Natural killer cell treated with Interleukin-12 subunit alpha and Interleukin-12 subunit beta and Interleukin-15 and Interleukin-18, amount 100 ng/mL, for 72 hours (primary cell): Measurements from ENCODE around the gene TLCD3A. TPM values are rescaled to one million over a fixed set of nuclear protein-coding genes. Genes with fewer than 3 reads are reported as not detected.
A peak's percentile ranks its signal among the peaks of the same experiment; 100 is the strongest.

Experiments used
- ATAC-seq, 2 donors: fragments of 150-1000 bp; cut with Tn5 transposase in 1 of 2; sonication (Bioruptor Pico), chemical (Tn5 transposase) in 1 of 2; 2 replicates each; pipeline ENCODE4 v1.10.0; 2021
- DNase-seq: peaks from one replicate; pipeline ENCODE4 v3.0.0; 2022; ENCODE audit warnings: low spot score
- H3K27ac Mint-ChIP-seq, 2 donors: 1 replicate in 1 of 2; 2 replicates in 1 of 2; pipeline ENCODE4 v1.8.0; 2022; ENCODE audit warnings: mixed read lengths in 2 of 2, mild to moderate bottlenecking in 1 of 2, moderate library complexity in 1 of 2
- H3K27me3 Mint-ChIP-seq, 2 donors: 1 replicate in 1 of 2; 2 replicates in 1 of 2; pipeline ENCODE4 v1.8.0; 2022; ENCODE audit warnings: mixed read lengths in 2 of 2
- H3K36me3 Mint-ChIP-seq: one replicate; pipeline ENCODE4 v1.8.0; 2022; ENCODE audit warnings: mixed read lengths
- H3K4me1 Mint-ChIP-seq, 2 donors: 1 replicate in 1 of 2; 2 replicates in 1 of 2; pipeline ENCODE4 v1.8.0; 2022; ENCODE audit warnings: low read depth in 2 of 2, mixed read lengths in 2 of 2, mild to moderate bottlenecking in 1 of 2
- H3K4me3 Mint-ChIP-seq: one replicate; pipeline ENCODE4 v1.8.0; 2022; ENCODE audit warnings: mixed read lengths
- H3K9me3 Mint-ChIP-seq: 2 replicates; pipeline ENCODE4 v1.8.0; 2022; ENCODE audit warnings: mixed read lengths
- total RNA-seq, 2 donors: library from RNA; stranded (reverse); gene quantifications; one replicate each; pipeline ENCODE4 v1.2.3, GENCODE V29; 2022

The TLCD3A gene
- total RNA-seq, 2 donors from 2014 or later: 15.5 to 17.8 TPM

DNA sequence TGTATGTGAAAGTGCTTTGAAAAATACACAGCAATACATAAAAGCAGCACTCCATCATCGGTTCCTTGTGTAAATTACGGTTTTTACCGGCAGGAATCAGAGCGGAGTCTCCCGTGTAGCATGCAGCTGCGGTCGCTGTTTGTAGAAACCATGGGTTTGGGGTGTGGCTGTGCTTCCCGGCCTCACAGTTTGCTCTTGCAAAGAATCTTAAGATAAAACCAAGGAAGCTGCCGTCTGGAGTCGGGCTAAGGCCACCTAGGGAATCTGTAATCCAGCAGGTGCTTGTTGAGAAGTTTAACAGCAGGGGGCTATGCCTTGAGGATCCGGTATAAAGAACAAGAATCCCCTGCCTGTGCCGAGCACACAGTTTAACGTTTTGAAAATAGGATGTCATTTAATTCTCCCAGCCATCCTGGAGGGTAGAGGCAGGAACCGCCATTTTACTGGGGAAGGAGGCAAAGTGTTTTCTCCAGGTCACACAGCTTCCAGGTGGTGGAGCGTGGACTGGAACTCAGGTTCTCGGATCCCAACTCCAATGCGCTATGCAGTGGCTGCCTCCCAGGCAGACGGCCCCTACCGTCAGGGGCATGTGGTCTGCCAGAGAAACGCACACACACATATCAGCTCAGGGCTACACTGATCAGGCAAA is 6.0 kb upstream of the TLCD3A start:
- H3K4me3 Mint-ChIP-seq: no peak overlapping the region
- H3K4me1 Mint-ChIP-seq: no peaks in the 10 kb centered on the region
- H3K27me3 Mint-ChIP-seq: peaks cover 0 to 4% of the 10 kb centered on the region in 2 donors
- no peak overlapping the region for H3K27ac Mint-ChIP-seq
- DNase-seq (peak; percentile 46), ATAC-seq (no peak)
- H3K36me3 Mint-ChIP-seq: no peaks in the 10 kb centered on the region
- H3K9me3 Mint-ChIP-seq: no peaks in the 10 kb centered on the region

DNA sequence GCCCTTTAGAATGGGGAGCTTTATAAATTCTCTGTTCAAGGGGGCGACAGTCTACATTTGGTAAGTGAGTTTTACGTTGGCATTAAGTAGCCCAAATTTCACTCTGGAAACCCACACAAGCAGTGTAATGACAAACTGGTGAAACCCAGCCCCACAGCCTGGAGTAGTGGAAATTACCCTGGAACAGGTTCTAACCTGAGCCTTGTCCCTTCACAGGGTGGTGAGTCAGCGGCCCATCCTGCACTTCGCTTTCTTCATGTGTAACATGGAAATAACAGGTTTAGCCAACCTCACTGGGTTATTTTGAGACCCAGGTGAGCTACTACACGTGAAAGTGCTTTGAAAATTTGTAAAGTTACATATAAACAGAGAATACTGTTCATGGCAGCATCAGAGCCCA is 3.5 kb upstream of the TLCD3A start:
- peaks cover 9 to 10% of the 10 kb centered on the region in 2 donors for H3K4me1 Mint-ChIP-seq
- peaks cover 0 to 4% of the 10 kb centered on the region in 2 donors for H3K27me3 Mint-ChIP-seq
- no peak overlapping the region for H3K4me3 Mint-ChIP-seq
- no peak overlapping the region for H3K27ac Mint-ChIP-seq
- H3K9me3 Mint-ChIP-seq: no peaks in the 10 kb centered on the region
- ATAC-seq (no peak), DNase-seq (no peak)
- H3K36me3 Mint-ChIP-seq: no peaks in the 10 kb centered on the region

DNA sequence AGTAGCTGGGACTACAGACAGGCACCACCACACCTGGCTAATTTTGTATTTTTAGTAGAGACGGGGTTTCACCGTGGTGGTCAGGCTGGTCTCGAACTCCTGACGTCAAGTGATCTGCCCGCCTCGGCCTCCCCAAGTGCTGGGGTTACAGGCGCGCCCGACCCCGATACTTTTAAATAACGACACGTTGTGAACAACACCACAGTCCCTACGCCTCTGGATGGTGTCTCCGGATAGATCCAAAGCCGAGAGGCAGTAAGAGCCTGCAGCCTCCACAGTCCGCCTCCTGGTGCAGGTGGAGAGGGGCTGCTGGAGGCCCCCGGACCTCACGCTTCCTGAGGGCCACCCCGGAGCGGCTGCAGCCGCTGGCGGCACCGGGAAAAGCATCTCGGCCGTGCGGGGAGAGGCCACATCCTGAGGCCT is 741 bp upstream of the TLCD3A start:
- no peak overlapping the region for H3K27ac Mint-ChIP-seq
- peaks cover 0 to 2% of the 10 kb centered on the region in 2 donors for H3K27me3 Mint-ChIP-seq
- no peaks in the 10 kb centered on the region for H3K9me3 Mint-ChIP-seq
- H3K4me1 Mint-ChIP-seq: peaks cover 9 to 14% of the 10 kb centered on the region in 2 donors
- no peaks in the 10 kb centered on the region for H3K36me3 Mint-ChIP-seq
- DNase-seq: no peak
- peak overlapping the region; percentile 55 for H3K4me3 Mint-ChIP-seq
- ATAC-seq: peak; percentile 3

DNA sequence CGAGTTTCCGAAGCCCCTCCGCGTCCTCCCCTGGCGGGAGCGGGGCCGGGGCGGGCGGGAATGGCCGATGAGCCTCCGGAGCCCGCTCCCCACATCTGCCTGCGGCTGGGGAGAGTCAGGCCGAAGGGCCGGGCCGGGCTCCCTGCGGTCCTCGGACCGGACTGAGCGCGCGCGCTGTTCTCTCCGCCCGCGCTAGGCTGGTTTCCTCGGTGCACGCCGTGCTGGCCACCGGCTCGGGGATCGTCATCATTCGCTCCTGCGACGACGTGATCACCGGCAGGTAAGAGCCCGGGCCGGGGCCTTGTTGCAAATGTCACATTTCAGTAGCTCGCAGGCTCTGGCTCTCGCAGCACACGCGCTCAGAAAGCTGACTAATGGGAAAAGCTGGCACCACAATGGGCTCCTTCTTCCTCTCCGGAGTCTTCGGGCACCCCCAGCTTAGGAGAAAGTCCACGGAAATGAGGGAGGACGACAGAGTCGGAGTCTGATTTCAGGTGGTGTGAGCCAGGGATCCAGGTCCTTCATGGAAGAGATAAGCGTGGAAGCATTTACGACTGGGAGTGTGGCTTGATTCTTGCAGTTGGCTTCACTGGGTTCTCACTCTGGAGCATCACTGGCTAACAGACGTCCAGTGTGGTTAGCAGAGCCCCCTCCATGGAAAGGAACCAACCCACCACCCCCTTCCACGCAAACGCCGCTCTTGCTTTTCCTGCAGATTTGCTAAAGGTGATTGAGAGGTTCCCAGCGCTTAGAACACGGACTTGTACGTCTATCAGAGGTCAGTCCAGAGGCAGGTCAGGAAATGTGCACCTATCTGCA is 715 bp downstream of the TLCD3A start:
- Mint-ChIP-seq H3K36me3 (no peaks in the 10 kb centered on the region), H3K4me1 (peaks cover 9 to 14% of the 10 kb centered on the region in 2 donors), H3K27me3 (no peaks in the 10 kb centered on the region), H3K27ac (peak overlapping the region; percentile 43 to 83), H3K9me3 (no peaks in the 10 kb centered on the region), H3K4me3 (peak overlapping the region; percentile 88)
- DNase-seq: peak; percentile 69
- ATAC-seq: peak; percentile 68 to 69

DNA sequence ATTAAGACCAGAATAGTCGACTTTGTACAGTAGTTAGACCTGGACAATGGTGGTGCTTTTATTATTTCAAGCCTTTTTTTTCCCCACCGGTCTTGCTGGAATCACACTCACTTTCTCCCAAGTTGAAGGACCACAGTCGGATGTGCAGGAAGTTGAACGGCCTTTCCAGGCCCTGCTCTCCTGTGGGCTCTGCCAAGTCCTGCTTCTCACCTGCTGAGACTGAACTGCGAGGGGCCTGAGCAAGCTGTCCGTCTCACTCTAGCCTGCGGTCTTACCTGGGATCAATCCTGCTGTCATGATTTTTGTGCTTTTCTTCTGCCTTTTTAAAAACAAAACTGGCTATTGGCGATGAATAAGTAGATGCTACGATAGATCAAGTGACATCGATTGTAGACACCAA is 1.3 kb downstream of the TLCD3A start:
- H3K36me3 Mint-ChIP-seq: no peaks in the 10 kb centered on the region
- H3K27ac Mint-ChIP-seq: peak overlapping the region; percentile 26 to 83
- H3K9me3 Mint-ChIP-seq: no peaks in the 10 kb centered on the region
- peaks cover 12 to 14% of the 10 kb centered on the region in 2 donors for H3K4me1 Mint-ChIP-seq
- DNase-seq (no peak), ATAC-seq (no peak)
- peak overlapping the region; percentile 88 for H3K4me3 Mint-ChIP-seq
- H3K27me3 Mint-ChIP-seq: no peaks in the 10 kb centered on the region

DNA sequence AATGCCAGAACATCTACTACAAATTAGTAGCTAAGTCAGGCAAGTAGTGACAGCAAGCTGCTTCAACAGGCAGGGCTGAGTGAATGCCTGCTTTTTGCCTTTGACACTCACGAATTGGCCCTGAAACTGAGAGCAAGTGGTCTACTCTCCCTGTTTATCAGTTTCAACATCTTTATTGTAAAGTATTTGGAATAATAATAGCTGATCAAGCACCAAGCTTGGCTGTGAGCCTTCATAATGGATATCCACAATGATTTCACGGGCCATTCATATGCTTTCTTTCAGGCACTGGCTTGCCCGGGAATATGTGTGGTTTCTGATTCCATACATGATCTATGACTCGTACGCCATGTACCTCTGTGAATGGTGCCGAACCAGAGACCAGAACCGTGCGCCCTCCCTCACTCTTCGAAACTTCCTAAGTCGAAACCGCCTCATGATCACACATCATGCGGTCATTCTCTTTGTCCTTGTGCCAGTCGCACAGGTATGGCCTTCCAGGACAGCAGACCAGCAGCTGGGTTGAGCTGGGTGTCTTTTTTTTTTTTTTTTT is 5.2 kb downstream of the TLCD3A start:
- no peaks in the 10 kb centered on the region for H3K27me3 Mint-ChIP-seq
- peaks cover 18 to 27% of the 10 kb centered on the region in 2 donors for H3K4me1 Mint-ChIP-seq
- DNase-seq: no peak
- no peak overlapping the region for H3K27ac Mint-ChIP-seq
- H3K9me3 Mint-ChIP-seq: no peaks in the 10 kb centered on the region
- H3K4me3 Mint-ChIP-seq: no peak overlapping the region
- peaks cover 12% of the 10 kb centered on the region for H3K36me3 Mint-ChIP-seq
- ATAC-seq: no peak

DNA sequence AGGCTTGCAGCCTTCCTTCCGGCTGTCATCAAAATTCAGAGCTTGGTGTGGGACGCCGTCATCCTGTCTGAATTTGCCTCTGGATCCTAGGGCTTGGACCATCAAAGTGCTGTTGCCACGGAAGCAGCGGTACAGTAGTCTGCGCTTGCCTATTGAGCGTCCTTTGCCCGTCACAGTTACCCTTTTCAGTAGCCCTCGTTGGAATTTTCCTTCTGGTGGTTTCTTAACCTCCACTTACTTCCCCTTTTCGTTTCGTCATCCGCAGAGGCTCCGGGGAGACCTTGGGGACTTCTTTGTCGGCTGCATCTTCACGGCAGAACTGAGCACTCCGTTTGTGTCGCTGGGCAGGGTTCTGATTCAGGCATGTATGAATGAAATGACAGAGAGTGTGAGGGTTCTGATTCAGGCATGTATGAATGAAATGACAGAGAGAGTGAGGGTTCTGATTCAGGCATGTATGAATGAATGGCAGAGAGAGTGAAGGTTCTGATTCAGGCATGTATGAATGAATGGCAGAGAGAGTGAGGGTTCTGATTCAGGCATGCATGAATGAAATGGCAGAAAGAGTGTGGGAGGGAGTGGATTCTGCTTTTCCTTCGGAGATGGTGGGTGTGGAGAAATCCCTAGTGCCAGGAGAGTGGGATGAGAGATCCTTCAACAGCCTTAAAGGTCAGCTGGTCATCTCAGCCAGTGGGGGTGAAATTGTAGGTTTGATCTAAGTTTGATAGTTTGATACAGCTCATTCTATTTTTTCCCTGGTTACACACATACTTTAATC is 8.0 kb downstream of the TLCD3A start:
- DNase-seq: no peak
- Mint-ChIP-seq H3K27me3 (no peaks in the 10 kb centered on the region), H3K4me1 (peaks cover 11 to 13% of the 10 kb centered on the region in 2 donors), H3K9me3 (no peaks in the 10 kb centered on the region), H3K4me3 (peak overlapping the region; percentile 63), H3K27ac (peak overlapping the region; percentile 75), H3K36me3 (peaks cover 12% of the 10 kb centered on the region)
- ATAC-seq: peak; percentile 75 to 85

DNA sequence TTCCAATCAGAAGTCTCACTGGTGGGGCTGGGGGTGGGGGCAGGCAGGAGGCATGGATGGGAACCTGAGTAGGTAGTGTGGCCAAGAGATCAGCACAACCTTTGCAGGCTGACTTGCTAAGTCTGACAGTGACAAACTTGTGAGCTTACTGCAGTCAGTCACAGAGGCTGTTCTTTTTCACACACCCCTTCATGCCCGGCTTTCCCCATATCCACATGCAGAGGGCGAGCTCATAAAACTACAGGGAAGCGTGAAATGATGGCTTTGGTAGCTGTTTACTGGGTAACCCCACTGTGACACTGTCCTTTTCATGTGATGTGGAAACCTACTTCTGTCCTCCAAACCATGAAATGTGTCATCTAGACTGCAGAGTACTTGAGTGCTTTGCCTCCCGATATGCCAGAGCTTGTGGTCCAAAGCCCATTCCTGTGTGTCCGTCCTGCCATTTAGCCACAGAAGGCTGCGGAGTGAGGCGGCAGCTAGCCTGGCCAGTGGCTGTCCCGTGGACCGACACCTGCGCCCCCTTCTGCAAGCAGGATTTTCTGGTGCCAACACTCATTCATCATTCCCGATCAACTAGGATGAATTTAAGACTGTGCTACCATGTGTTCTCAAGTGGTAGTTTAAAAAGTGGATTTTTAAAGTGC is 9.9 kb downstream of the TLCD3A start:
- H3K9me3 Mint-ChIP-seq: no peaks in the 10 kb centered on the region
- peaks cover 12% of the 10 kb centered on the region for H3K36me3 Mint-ChIP-seq
- no peak overlapping the region for H3K4me3 Mint-ChIP-seq
- no peaks in the 10 kb centered on the region for H3K27me3 Mint-ChIP-seq
- ATAC-seq (no peak), DNase-seq (no peak)
- peaks cover 11 to 13% of the 10 kb centered on the region in 2 donors for H3K4me1 Mint-ChIP-seq
- no peak overlapping the region for H3K27ac Mint-ChIP-seq

DNA sequence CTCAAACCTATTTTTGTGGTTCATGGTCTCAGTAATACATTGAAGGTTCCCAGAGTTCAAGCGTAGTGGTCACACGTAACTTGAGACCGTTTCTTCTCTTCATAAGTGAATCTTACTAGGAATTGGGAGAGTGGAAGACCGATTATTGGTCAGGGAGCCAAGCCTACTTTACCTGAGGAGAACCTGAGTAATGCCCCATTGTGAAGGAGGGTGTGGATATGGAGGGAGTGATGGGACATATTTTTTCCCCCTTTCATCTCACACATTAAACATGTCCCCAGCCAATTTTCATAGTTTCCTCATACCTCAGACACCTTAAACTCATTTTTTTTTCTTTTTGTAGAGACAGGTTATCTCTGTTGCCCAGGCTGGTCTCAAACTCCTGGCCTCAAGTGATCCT is 10.7 kb downstream of the TLCD3A start:
- Mint-ChIP-seq H3K27ac (no peak overlapping the region), H3K9me3 (no peaks in the 10 kb centered on the region), H3K27me3 (no peaks in the 10 kb centered on the region), H3K4me3 (no peak overlapping the region), H3K4me1 (peaks cover 15 to 18% of the 10 kb centered on the region in 2 donors), H3K36me3 (peaks cover 16% of the 10 kb centered on the region)
- no peak for ATAC-seq
- DNase-seq: no peak

DNA sequence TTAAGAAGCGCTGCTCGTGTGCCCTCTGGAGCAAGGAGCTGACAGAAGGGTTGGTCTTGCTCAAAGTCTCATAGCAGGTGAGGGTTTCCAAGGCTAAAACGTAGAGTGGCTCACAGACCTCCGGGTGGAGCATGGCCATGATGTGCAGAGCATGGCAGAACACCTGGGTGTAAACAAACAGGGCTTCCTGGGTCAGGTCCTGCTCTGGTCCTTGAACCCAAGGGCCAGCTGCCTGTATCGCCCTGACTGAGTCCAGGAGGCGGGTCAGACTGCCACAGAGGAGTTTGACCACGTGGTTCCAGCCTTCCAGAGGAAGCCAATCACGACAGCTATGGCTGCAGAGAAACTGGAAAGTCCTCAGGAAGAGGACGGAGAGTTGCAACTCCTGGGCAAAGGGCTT is 12.5 kb downstream of the TLCD3A start:
- Mint-ChIP-seq H3K4me1 (peaks cover 22 to 28% of the 10 kb centered on the region in 2 donors), H3K27ac (no peak overlapping the region), H3K4me3 (no peak overlapping the region), H3K27me3 (no peaks in the 10 kb centered on the region), H3K9me3 (peaks cover 4% of the 10 kb centered on the region), H3K36me3 (peaks cover 25% of the 10 kb centered on the region)
- no peak for ATAC-seq
- no peak for DNase-seq

DNA sequence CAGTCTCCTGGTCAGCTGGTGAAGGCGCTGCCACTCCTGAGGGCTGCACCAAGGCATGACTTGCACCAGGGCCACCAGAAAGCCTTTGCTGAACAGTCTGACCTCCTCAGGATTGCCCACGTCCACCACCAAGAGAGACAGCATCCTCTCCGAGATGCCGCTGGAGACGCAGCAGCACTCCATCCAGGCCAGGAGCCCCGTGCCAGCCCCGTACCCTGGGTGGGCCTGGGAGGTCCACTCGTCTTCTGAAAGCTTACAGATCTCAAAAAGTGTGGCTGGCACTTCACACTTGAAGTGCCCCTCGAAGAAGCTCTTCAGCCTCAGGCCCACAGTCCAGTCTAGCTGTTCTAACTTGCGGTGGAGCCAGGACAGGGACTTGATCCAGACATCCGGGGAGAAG is 13.0 kb downstream of the TLCD3A start:
- DNase-seq (no peak), ATAC-seq (no peak)
- Mint-ChIP-seq H3K27me3 (no peaks in the 10 kb centered on the region), H3K9me3 (peaks cover 4% of the 10 kb centered on the region), H3K27ac (no peak overlapping the region), H3K4me3 (no peak overlapping the region), H3K36me3 (peaks cover 22% of the 10 kb centered on the region), H3K4me1 (peaks cover 23 to 30% of the 10 kb centered on the region in 2 donors)

DNA sequence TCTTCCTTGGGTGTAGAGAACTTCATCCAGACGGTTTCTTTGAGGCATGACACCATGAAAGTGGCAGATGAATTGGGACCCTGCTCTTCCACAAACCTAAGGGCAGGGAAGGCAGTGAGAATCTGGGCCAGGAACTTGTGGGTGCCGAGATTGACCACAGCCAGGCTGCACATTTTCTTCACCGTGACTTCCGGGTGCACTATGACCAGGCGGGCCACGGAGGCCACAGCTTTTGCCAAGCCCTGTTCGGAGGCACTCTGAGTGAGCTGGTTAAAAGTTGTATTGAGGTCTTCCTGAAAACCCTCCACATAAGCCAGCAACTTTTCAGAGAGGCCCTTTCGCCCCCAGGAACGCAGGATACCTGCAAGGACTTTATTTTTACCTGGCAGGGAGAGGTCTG is 13.8 kb downstream of the TLCD3A start:
- Mint-ChIP-seq H3K27me3 (no peaks in the 10 kb centered on the region), H3K36me3 (peaks cover 18% of the 10 kb centered on the region), H3K4me1 (peaks cover 27 to 32% of the 10 kb centered on the region in 2 donors), H3K4me3 (no peak overlapping the region), H3K27ac (no peak overlapping the region), H3K9me3 (peaks cover 4% of the 10 kb centered on the region)
- DNase-seq: no peak
- ATAC-seq: no peak
